ENCODE results near the gene TBC1D22A.

Gene TBC1D22A

DNA sequence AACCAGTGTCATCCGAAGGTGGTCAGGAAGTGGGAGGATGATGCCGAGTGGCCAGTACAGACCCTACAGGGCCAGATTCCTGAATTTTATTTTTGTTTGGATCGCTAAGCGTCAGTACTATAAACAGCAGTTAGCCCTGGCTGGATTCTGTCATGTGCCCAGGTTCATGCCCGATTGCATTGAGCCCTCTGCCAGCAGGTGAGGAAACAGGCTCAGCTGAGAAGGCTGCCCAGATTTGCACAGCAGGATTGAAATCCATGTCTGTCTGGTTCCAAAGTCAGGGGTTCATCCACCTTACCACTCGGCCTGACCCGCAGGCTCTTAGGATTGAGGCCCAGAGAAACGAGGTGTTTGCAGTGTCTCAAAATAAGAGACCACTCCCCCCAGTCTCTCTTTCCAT is 9.1 kb upstream of the TBC1D22A start:
- DNase-seq = no peak

DNA sequence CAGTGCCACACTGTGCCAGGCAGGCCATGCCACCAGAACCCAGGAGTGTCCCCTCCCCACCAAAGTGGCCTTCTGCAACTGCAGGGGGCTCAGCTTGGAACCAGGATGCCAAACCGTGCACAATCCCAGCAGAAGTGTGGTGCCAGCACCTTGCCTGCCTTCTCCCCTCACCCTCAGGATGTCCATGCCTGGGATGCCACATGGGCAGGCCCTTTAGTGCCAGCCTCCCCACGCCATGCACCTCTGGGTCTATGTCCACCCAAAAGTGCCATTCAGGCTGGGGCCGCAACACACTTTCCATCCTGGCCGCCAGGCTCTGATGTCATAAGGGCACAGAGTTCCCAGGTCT is 8.7 kb upstream of the TBC1D22A start:
- DNase-seq = no peak

- DNase-seq = no peak
Observed at GRCh38 chr22:46754110-46754799, 8.2 kb upstream of the TBC1D22A start.

DNA sequence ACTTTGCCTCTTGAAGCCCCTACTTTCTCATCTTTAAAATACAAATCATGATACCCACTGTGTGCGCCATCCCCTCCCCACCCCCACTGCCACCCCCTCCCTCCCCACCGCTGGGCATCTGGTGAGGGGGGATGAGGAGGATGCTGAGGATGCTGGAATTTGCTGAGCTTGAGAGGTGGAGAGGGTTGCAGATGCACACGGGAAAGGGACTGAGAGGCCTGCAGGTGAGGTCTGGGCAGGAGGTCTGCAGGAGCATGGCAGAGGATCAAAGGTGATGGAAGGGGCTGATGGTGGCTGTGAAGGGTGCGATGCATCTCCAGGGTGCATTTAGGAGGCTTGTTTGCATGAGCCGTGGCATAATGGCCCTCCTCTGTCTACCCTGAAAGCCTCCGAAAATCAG is 7.6 kb upstream of the TBC1D22A start:
- DNase-seq = no peak

DNA sequence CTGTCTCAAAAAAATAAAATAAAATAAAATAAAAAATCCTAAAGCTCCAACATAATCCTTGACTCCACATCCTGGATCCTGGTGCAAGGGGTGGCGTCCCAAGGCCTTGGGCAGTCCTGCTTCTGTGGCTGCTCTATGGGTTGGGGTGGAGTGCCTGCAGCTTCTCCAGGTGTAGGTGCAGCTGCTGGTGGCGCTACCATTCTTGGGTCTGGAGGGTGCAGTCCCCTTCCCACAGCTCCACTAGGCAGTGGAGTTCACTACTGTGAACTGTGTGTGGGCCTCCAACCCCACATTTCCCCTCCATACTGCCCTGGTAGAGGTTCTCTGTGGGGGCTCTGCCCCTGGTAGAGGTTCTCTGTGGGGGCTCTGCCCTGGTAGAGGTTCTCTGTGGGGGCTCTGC is 6.9 kb upstream of the TBC1D22A start:
- DNase-seq = no peak

GRCh38 chr22:46756097-46756496 is 6.4 kb upstream of the TBC1D22A start:
- DNase-seq = no peak

DNA sequence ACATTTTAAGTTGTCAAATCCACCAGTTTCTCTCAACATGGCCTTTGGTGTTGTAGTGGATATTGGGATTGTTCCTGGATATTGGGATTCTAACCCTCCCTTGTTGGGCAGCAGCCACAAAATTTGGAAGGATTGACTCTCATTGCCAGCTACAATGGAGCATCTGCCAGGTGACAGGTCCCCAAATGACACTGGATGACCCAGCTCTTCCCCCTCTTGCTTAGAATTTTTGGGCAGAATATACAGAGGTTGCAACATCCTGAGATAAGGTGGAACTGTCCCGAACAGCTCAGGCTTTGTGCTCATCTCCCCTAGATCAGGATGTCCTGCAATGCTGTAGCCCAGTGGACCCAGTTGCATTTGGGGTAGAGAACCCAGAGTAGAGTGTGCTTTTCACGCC is 5.3 kb upstream of the TBC1D22A start:
- DNase-seq = no peak

DNA sequence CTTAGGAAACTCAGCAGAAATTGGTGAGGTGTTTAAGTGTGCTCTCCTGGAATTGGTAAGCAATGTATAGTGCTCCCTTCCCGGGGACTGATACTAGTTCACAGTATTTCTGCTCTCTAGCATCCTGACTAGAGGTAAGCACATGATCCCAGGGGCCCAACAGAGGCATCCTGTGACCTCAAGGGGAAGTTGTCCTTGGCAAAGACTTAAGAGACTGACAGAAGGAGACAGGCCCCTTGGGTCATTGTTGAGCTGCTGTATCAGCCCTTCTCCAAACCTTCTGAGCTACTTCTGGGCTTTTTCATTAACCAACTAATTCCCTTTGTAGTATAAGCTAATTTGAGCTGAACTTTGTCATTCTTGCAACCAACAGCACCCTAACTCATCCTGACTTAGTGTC is 4.3 kb upstream of the TBC1D22A start:
- DNase-seq = no peak

- peak in 2 of 4 experiments; percentile 16 to 18 for DNase-seq
Observed at GRCh38 chr22:46758867-46759290, 3.6 kb upstream of the TBC1D22A start.

- no peak for DNase-seq
Observed at GRCh38 chr22:46761017-46761416, 1.4 kb upstream of the TBC1D22A start.

GRCh38 chr22:46761539-46762237 is 762 bp upstream of the TBC1D22A start:
- DNase-seq = no peak

DNA sequence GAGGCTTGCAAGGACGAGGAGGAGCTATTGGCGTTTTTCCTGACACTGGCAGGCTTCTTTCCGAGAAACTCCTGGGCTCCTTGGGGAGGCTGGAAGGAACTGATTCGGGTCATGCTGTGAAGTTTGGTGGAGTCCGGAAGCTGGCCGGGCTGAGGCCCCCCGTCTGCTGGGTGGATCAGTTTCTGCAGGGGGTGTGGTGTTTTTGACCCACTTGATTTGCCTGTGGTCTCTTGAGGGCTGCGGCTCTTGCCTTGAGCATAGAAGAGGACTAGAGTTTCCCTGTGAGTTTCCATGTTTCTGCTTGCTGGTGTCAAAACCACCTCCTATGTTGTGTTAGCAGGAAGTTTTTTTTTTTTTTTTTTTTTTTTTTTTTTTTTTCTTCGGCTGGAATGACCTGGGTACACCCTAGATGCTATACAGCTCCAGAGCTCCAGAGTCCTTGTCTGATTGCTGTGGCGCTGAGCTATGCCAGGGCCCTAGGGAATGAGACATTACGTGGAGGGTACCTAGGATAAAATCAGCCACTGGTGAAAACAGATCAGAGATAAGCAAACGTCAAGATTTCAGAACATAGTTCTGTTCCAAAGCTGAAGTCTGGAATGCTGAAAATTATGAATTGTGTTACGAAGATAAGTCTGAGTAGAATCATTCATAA is 728 bp downstream of the TBC1D22A start:
- peak in 1 of 4 experiments; percentile 14 for DNase-seq

DNA sequence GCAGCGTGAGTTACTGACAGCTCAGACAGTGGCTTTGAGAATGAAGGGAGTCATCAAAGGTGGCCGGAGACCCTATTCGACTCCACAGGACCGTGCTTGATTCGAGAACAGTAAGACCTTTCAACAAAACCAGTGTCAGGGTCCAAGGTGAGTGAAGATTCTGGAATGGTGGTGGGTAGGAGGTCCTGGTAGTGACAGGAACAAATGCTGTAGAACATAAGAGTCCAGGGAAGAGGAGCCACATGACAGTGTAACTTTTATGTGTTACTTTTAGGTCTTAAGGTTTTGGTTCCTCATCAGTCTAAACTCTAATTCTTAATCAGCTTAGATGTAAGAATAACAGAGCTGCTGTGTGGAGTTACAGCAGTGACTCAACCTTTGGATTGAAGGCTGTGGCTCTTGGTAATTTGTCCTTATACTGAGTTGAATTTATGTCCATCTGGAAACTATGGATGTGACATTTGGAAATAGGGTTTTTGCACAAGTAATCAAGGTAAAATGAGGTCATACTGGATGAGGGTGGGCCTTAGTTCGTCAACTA is 1.8 kb downstream of the TBC1D22A start:
- no peak for DNase-seq

DNA sequence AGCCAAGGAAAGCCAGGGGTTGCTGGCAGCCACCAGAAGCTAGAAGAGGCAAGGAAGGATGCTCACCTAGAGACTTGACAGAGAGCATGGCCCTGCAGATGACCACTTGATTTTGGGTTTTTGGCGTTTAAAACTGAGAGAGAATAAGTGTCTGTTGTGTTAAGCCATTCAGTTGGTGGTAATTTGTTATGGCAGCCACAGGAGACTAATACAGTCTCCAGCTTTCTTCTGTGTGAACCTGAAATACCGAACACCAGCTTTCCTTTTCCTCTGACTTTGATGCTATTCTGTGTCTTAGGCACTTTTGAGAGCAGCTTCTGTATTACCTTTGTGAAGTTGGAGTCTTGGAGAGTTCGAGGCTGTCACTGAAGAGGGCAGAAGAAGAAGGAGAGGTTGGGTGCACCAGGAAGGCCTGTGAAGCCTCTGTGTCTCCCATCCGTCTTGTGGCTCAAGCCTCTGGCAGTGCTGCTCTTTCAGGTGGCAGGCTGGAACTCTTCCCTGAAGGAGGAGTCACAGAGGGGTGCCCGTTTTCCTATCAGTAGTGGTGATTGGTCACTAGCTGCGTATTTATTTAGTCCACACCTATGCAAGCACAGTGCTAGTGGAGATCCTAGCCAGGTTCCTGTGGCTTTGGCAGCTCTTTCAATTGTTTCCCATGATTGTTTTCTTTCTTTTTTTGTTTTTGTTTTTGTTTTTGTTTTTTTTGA is 2.5 kb downstream of the TBC1D22A start:
- DNase-seq = no peak

- DNase-seq = no peak
Observed at GRCh38 chr22:46766611-46767010, 4.2 kb downstream of the TBC1D22A start.

GRCh38 chr22:46767249-46767985 is 5.0 kb downstream of the TBC1D22A start:
- no peak for DNase-seq

DNA sequence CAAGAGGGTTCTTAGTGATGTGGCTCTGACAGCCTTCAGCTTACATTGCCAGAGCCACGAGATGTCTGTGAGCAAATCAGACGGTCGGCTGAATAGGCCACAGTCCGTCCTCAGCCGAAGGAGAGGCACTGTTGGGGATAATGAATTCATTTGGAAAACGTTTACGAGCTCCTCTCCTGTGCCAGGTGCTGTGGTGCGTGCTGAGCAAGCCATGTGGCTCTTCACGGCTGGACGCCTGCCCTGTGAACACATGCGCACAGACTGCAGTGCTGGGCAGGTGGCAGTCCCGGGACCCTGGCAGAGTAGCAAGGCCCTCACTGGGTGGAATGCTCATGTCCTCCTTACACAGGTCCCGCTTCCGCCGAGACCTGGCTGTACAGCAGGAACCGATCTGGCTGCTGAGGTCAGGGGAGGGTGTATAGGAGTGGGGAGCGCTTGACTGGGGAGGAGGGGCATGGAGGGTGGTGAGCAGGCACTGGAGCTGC is 6.8 kb downstream of the TBC1D22A start:
- DNase-seq = no peak

- no peak for DNase-seq
Observed at GRCh38 chr22:46769706-46770105, 7.3 kb downstream of the TBC1D22A start.

DNA sequence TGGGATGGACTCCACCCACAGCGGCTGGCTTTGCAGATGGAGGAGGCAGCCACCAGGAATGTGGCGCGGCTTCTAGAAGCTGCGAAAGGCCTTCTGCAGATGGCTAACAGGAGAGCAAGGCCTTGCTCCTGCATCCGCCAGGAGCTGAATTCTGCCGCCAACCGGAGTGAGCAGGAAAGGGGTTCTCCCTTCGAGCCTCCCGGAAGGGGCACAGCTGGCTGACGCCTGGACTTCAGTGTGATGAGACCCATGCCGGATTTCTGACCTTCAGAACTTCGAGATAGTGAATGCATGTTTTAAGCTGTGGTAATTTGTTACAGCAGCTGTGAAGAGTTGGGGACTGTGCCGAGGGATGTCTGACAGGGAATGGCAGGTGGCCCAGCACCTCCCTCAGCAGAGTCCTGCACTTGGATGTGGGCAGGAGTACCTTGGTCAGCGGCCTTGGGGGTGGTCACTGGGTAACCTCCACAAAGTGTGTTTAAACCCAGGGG is 7.7 kb downstream of the TBC1D22A start:
- DNase-seq = no peak

DNA sequence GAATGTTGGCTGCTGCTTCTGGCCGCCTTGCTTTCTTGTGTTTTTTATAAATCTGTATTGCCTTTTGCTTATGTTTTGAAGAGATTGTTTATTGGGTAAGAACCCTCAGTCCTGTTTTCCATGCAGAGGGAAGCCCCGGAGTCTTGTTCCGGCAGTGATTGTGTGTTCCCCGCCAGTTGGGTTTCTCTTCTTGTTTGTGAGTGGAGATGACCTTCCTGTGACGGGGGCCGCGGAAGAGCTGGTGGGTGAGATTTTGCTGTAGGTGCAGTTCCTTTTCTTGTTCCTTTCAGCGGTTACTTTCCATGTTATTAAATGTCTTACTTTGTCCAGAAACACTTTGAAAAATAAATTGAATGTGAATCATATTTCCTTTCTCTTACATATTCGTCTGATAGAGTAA is 8.3 kb downstream of the TBC1D22A start:
- no peak for DNase-seq

DNA sequence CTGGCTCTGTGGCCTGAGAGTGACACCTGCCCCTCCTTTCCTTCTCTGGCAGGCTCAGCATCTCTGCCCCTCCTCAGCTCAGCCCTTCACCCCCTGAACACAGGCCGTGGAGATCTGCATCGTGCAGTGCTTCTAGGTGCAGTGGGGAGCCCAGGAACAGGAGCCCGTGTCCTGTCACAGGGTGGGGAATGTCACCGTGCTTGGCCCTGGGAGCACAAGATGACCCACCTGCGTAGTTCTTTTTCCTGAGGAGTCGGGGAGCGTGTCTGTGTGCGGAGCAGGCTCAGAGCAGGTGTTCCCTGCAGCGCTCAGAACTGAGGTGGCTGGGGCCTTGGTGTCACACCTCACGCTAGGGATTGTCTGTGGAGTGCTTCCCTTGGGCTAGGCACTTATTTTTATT is 10.6 kb downstream of the TBC1D22A start:
- no peak for DNase-seq

DNA sequence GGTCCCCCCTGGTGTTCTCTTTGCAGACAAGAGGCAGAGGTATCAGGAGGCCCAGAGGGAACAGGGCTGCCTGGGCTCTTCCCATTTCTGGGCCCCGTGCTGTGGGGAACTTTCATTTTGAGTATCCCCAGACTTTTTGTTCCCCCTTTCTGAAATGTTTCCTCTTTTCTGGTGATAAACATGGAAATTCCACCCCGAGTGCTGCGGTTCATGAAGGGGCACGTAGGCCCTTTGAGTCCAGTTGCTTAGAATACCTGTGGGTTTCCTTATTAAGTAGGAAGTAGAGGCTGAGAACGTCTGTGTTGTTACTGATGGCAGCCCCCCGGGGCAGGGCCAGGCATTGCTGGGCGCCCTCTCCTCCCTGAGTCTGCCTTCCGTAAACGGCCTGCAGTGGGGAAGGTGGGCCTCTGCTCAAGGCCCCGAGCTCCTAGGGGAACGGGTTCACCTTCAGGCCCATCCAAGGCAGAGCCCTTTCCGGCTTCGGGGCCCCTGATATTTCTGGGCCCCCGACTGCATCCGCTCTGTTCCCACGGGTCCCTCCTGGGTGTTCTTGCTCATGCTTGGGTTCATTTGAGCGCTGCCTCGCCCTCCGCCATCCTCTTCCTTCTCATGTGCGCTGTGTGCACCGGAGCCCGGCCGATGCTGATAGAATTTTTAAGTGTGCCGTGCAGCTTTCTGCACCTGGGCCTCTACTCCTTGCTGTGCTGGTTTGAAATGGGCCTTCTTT is 12.0 kb downstream of the TBC1D22A start:
- no peak for DNase-seq
